GM18909 (cell line): ENCODE results near the gene TNFRSF9.
A peak's percentile ranks its signal among the peaks of the same experiment; 100 is the strongest.
"Not testable (repeated sequence)": the region's sequence is repeated elsewhere in the genome, so short reads cannot be mapped to it uniquely, and the experiment has no call there.

Experiments used
- ATAC-seq: cut with Tn5 transposase; IDR thresholded peaks from one replicate; pipeline ENCODE4 v1.9.1; 2021; ENCODE audit warnings: mild to moderate bottlenecking; ENCODE audit not compliant: unreplicated experiment, poor library complexity

The TNFRSF9 gene

GRCh38 chr1:7940745-7941436, at the start of gene TNFRSF9:
Gene TNFRSF9, minus strand, starts transcription at chr1:7940839. Its CDS starts 845 bp downstream, at chr1:7939994.
- no peak for ATAC-seq

GRCh38 chr1:7989762-7990428, 49.3 kb upstream of the TNFRSF9 start:
- ATAC-seq: no peak

GRCh38 chr1:7988576-7988975, 47.9 kb upstream of the TNFRSF9 start:
- no peak for ATAC-seq

GRCh38 chr1:7987528-7987927, 46.9 kb upstream of the TNFRSF9 start:
- no peak for ATAC-seq

GRCh38 chr1:7985851-7986612, 45.4 kb upstream of the TNFRSF9 start:
- ATAC-seq: no peak

- no peak for ATAC-seq
Measured at GRCh38 chr1:7984811-7985210, 44.2 kb upstream of the TNFRSF9 start.

GRCh38 chr1:7983086-7983778, 42.6 kb upstream of the TNFRSF9 start:
- ATAC-seq: no peak

GRCh38 chr1:7980984-7981383, 40.3 kb upstream of the TNFRSF9 start:
- no peak for ATAC-seq

- peak; percentile 43 for ATAC-seq
Measured at GRCh38 chr1:7975212-7975865, 34.7 kb upstream of the TNFRSF9 start.

- ATAC-seq: no peak
Measured at GRCh38 chr1:7973086-7973485, 32.4 kb upstream of the TNFRSF9 start.

GRCh38 chr1:7972285-7972684, 31.6 kb upstream of the TNFRSF9 start:
- no peak for ATAC-seq

GRCh38 chr1:7971024-7971423, 30.4 kb upstream of the TNFRSF9 start:
- ATAC-seq: no peak

- no peak for ATAC-seq
Measured at GRCh38 chr1:7970246-7970645, 29.6 kb upstream of the TNFRSF9 start.

- ATAC-seq: no peak
Measured at GRCh38 chr1:7967651-7968050, 27.0 kb upstream of the TNFRSF9 start.

GRCh38 chr1:7967196-7967595, 26.6 kb upstream of the TNFRSF9 start:
- ATAC-seq: no peak

- no peak for ATAC-seq
Measured at GRCh38 chr1:7964476-7964875, 23.8 kb upstream of the TNFRSF9 start.

GRCh38 chr1:7963841-7964240, 23.2 kb upstream of the TNFRSF9 start:
- ATAC-seq: not testable (repeated sequence)

GRCh38 chr1:7963378-7963730, 22.7 kb upstream of the TNFRSF9 start:
- ATAC-seq: not testable (repeated sequence)

- no peak for ATAC-seq
Measured at GRCh38 chr1:7962636-7963377, 22.2 kb upstream of the TNFRSF9 start.

GRCh38 chr1:7962014-7962335, 21.3 kb upstream of the TNFRSF9 start:
- ATAC-seq: peak; percentile 11
